Activated CD4-positive, alpha-beta memory T cell treated with anti-CD3 and anti-CD28 coated beads, Interleukin-2, amount 10 ng/mL, durations not matched to agents 7 days and 5 days (primary cell): Measurements from ENCODE around the gene MYL6. TPM values are rescaled to one million over a fixed set of nuclear protein-coding genes. Genes with fewer than 3 reads are reported as not detected.

Experiments used
- CTCF ChIA-PET: fragments of 350-600 bp; sonication (Branson Sonifier 250); formaldehyde crosslinking; loops from one replicate; lab custom pipeline; 2021; ENCODE audit warnings: antibody characterized with exemption, inconsistent platforms; lab: Charles Lee
- POLR2A ChIA-PET: fragments of 350-600 bp; sonication (Branson Sonifier 250); formaldehyde crosslinking; loops from one replicate; lab custom pipeline; 2021; ENCODE audit warnings: antibody characterized with exemption; lab: Charles Lee
- DNase-seq: peaks from one replicate; pipeline ENCODE4 v3.0.0-alpha.2; 2020
- H3K27ac Mint-ChIP-seq: one replicate; pipeline ENCODE4 v1.8.0; 2021; ENCODE audit warnings: mild to moderate bottlenecking, mixed read lengths
- H3K27me3 Mint-ChIP-seq: one replicate; pipeline ENCODE4 v1.8.0; 2021; ENCODE audit warnings: mixed read lengths
- H3K36me3 Mint-ChIP-seq: one replicate; pipeline ENCODE4 v1.8.0; 2021; ENCODE audit warnings: low read depth, mixed read lengths
- H3K4me1 Mint-ChIP-seq: one replicate; pipeline ENCODE4 v1.8.0; 2021; ENCODE audit warnings: mixed read lengths
- H3K4me3 Mint-ChIP-seq: one replicate; pipeline ENCODE4 v1.8.0; 2021; ENCODE audit warnings: mild to moderate bottlenecking, mixed read lengths
- H3K9me3 Mint-ChIP-seq: one replicate; pipeline ENCODE4 v1.8.0; 2021; ENCODE audit warnings: mixed read lengths
- total RNA-seq, 2 experiments: library from RNA; stranded (reverse); gene quantifications; one replicate each; pipeline ENCODE4 v1.2.3, GENCODE V29; 2021

The MYL6 gene
- total RNA-seq, 2 experiments from 2014 or later = 1,594 to 1,602 TPM

- no peak for DNase-seq
- H3K4me1 Mint-ChIP-seq = peaks cover 47% of the 10 kb centered on the region
- H3K27me3 Mint-ChIP-seq = no peaks in the 10 kb centered on the region
- H3K36me3 Mint-ChIP-seq = peaks cover 36% of the 10 kb centered on the region
- H3K27ac Mint-ChIP-seq = no peak overlapping the region
- no peak overlapping the region for H3K4me3 Mint-ChIP-seq
- no peaks in the 10 kb centered on the region for H3K9me3 Mint-ChIP-seq
- ChIA-PET POLR2A (interaction anchor here (1.1 to 6.3 kb wide), 7 partner anchors 15 to 329 kb away, joined by 3 to 226 read pairs (median 39); partner anchors contain the start of genes MYL6, PA2G4, RNF41 and SMARCC2), CTCF (interaction anchor here (0.6 to 15.1 kb wide), 13 partner anchors 7 to 372 kb away, joined by 3 to 271 read pairs (median 18); partner anchors contain the start of genes ERBB3, ESYT1, MYL6 and PA2G4)
Observed at GRCh38 chr12:56120158-56120846, 37.9 kb upstream of the MYL6 start.

- Mint-ChIP-seq H3K36me3 (peaks cover 36% of the 10 kb centered on the region), H3K27ac (no peak overlapping the region), H3K4me1 (peaks cover 52% of the 10 kb centered on the region), H3K4me3 (no peak overlapping the region), H3K27me3 (no peaks in the 10 kb centered on the region), H3K9me3 (no peaks in the 10 kb centered on the region)
- no peak for DNase-seq
- ChIA-PET CTCF (interaction anchor here (4.4 to 15.1 kb wide), 2 partner anchors 67 to 101 kb away, joined by 44 to 271 read pairs; partner anchors contain the start of genes RNF41 and SMARCC2), POLR2A (no interaction called here)
Observed at GRCh38 chr12:56121204-56121870, 36.8 kb upstream of the MYL6 start.

GRCh38 chr12:56122637-56123036 is 35.5 kb upstream of the MYL6 start:
- no peak for DNase-seq
- Mint-ChIP-seq H3K4me1 (peaks cover 62% of the 10 kb centered on the region), H3K4me3 (no peak overlapping the region), H3K27me3 (no peaks in the 10 kb centered on the region), H3K9me3 (no peaks in the 10 kb centered on the region), H3K36me3 (peaks cover 23% of the 10 kb centered on the region), H3K27ac (no peak overlapping the region)
- CTCF ChIA-PET = interaction anchor here (0.7 to 15.1 kb wide), 7 partner anchors 12 to 116 kb away, joined by 3 to 271 read pairs (median 5); partner anchors contain the start of genes MYL6, MYL6B, RNF41 and SMARCC2
- POLR2A ChIA-PET = interaction anchor here (1.1 to 8.9 kb wide), 2 partner anchors 29 to 66 kb away, joined by 3 to 114 read pairs; partner anchors contain the start of gene SMARCC2

- ChIA-PET CTCF (interaction anchor here (1.2 to 15.1 kb wide), 9 partner anchors 28 to 134 kb away, joined by 3 to 271 read pairs (median 7); partner anchors contain the start of genes ANKRD52, MYL6, MYL6B and RNF41), POLR2A (interaction anchor here (0.7 to 11.6 kb wide), 7 partner anchors 7 to 98 kb away, joined by 3 to 178 read pairs (median 12); partner anchors contain the start of genes MYL6, MYL6B, PA2G4 and RNF41)
- DNase-seq = no peak
- no peak overlapping the region for H3K4me3 Mint-ChIP-seq
- peaks cover 53% of the 10 kb centered on the region for H3K4me1 Mint-ChIP-seq
- H3K9me3 Mint-ChIP-seq = no peaks in the 10 kb centered on the region
- no peaks in the 10 kb centered on the region for H3K27me3 Mint-ChIP-seq
- peaks cover 28% of the 10 kb centered on the region for H3K36me3 Mint-ChIP-seq
- peak overlapping the region; percentile 50 for H3K27ac Mint-ChIP-seq
Observed at GRCh38 chr12:56124133-56124532, 34.0 kb upstream of the MYL6 start.

GRCh38 chr12:56126732-56127239 is 31.4 kb upstream of the MYL6 start:
- peaks cover 5% of the 10 kb centered on the region for H3K9me3 Mint-ChIP-seq
- H3K36me3 Mint-ChIP-seq = peaks cover 41% of the 10 kb centered on the region
- CTCF ChIA-PET = interaction anchor here (1.0 to 15.1 kb wide), 11 partner anchors 9 to 389 kb away, joined by 3 to 271 read pairs (median 7); partner anchors contain the start of genes MYL6, MYL6B, PA2G4 and RPL41
- H3K4me1 Mint-ChIP-seq = peaks cover 69% of the 10 kb centered on the region
- peak overlapping the region; percentile 97 for H3K4me3 Mint-ChIP-seq
- DNase-seq = no peak
- H3K27ac Mint-ChIP-seq = peak overlapping the region; percentile 94
- H3K27me3 Mint-ChIP-seq = no peaks in the 10 kb centered on the region
- POLR2A ChIA-PET = interaction anchor here (1.6 to 11.6 kb wide), 8 partner anchors 10 to 96 kb away, joined by 4 to 178 read pairs (median 42); partner anchors contain the start of genes MYL6, MYL6B, PA2G4 and RPL41

GRCh38 chr12:56127485-56127887 is 30.7 kb upstream of the MYL6 start:
- Mint-ChIP-seq H3K27ac (peak overlapping the region; percentile 94), H3K36me3 (peaks cover 48% of the 10 kb centered on the region), H3K27me3 (no peaks in the 10 kb centered on the region), H3K9me3 (peaks cover 5% of the 10 kb centered on the region), H3K4me3 (peak overlapping the region; percentile 97), H3K4me1 (peaks cover 74% of the 10 kb centered on the region)
- POLR2A ChIA-PET = interaction anchor here (0.7 to 11.6 kb wide), 21 partner anchors 11 to 341 kb away, joined by 3 to 178 read pairs (median 6); partner anchors contain the start of genes ANKRD52, IL23A, MYL6 and MYL6B
- CTCF ChIA-PET = interaction anchor here (0.6 to 15.1 kb wide), 21 partner anchors 10 to 546 kb away, joined by 3 to 271 read pairs (median 4); partner anchors contain the start of genes ANKRD52, MYL6, MYL6B and ORMDL2
- DNase-seq = no peak

GRCh38 chr12:56127888-56128669 is 30.1 kb upstream of the MYL6 start, which contains the start of gene ESYT1:
Gene ESYT1 (plus strand): TSS chr12:56128267. CDS start chr12:56128320, 53 bp downstream.
- no peaks in the 10 kb centered on the region for H3K27me3 Mint-ChIP-seq
- peak; percentile 99 for DNase-seq
- ChIA-PET CTCF (interaction anchor here (0.6 to 15.1 kb wide), 22 partner anchors 11 to 545 kb away, joined by 3 to 271 read pairs (median 4); partner anchors contain the start of genes ANKRD52, MYL6, MYL6B and ORMDL2), POLR2A (interaction anchor here (0.7 to 11.6 kb wide), 25 partner anchors 10 to 340 kb away, joined by 3 to 178 read pairs (median 5); partner anchors contain the start of genes ANKRD52, IL23A, MYL6 and MYL6B)
- H3K36me3 Mint-ChIP-seq = peaks cover 52% of the 10 kb centered on the region
- H3K4me1 Mint-ChIP-seq = peaks cover 75% of the 10 kb centered on the region
- peak within 1 kb of the TSS; percentile 94 for H3K27ac Mint-ChIP-seq
- H3K9me3 Mint-ChIP-seq = peaks cover 5% of the 10 kb centered on the region
- H3K4me3 Mint-ChIP-seq = peak within 1 kb of the TSS; percentile 97

- Mint-ChIP-seq H3K27ac (peak overlapping the region; percentile 94), H3K9me3 (peaks cover 5% of the 10 kb centered on the region), H3K36me3 (peaks cover 58% of the 10 kb centered on the region), H3K27me3 (no peaks in the 10 kb centered on the region), H3K4me1 (peaks cover 78% of the 10 kb centered on the region), H3K4me3 (peak overlapping the region; percentile 97)
- POLR2A ChIA-PET = interaction anchor here (0.9 to 11.6 kb wide), 18 partner anchors 9 to 339 kb away, joined by 3 to 178 read pairs (median 8); partner anchors contain the start of genes ANKRD52, MYL6, MYL6B and PA2G4
- no peak for DNase-seq
- CTCF ChIA-PET = interaction anchor here (1.0 to 15.1 kb wide), 11 partner anchors 11 to 390 kb away, joined by 3 to 271 read pairs (median 6); partner anchors contain the start of genes ANKRD52, MYL6, MYL6B and ORMDL2
Observed at GRCh38 chr12:56128670-56129205, 29.4 kb upstream of the MYL6 start.

GRCh38 chr12:56129206-56129941 is 28.8 kb upstream of the MYL6 start:
- Mint-ChIP-seq H3K36me3 (peaks cover 59% of the 10 kb centered on the region), H3K4me3 (peak overlapping the region; percentile 97), H3K4me1 (peaks cover 78% of the 10 kb centered on the region), H3K9me3 (peaks cover 5% of the 10 kb centered on the region), H3K27me3 (no peaks in the 10 kb centered on the region), H3K27ac (peak overlapping the region; percentile 94)
- POLR2A ChIA-PET = interaction anchor here (1.1 to 11.6 kb wide), 13 partner anchors 9 to 155 kb away, joined by 3 to 178 read pairs (median 21); partner anchors contain the start of genes ANKRD52, MYL6, MYL6B and PA2G4
- peak; percentile 88 for DNase-seq
- CTCF ChIA-PET = interaction anchor here (0.6 to 15.1 kb wide), 10 partner anchors 10 to 129 kb away, joined by 3 to 271 read pairs (median 5); partner anchors contain the start of genes ANKRD52, MYL6, MYL6B and RPL41

- peaks cover 72% of the 10 kb centered on the region for H3K4me1 Mint-ChIP-seq
- peaks cover 61% of the 10 kb centered on the region for H3K36me3 Mint-ChIP-seq
Observed at GRCh38 chr12:56129942-56130495, 28.1 kb upstream of the MYL6 start.

More at GRCh38 chr12:56129942-56130495, 28.1 kb upstream of the MYL6 start:
- ChIA-PET POLR2A (interaction anchor here (1.1 to 11.6 kb wide), 10 partner anchors 8 to 91 kb away, joined by 4 to 178 read pairs (median 42); partner anchors contain the start of genes MYL6, MYL6B, PA2G4 and RNF41), CTCF (interaction anchor here (0.6 to 15.1 kb wide), 7 partner anchors 10 to 64 kb away, joined by 3 to 271 read pairs (median 4); partner anchors contain the start of genes MYL6 and SMARCC2)
- peaks cover 5% of the 10 kb centered on the region for H3K9me3 Mint-ChIP-seq
- DNase-seq = no peak
- peak overlapping the region; percentile 97 for H3K4me3 Mint-ChIP-seq
- no peaks in the 10 kb centered on the region for H3K27me3 Mint-ChIP-seq
- H3K27ac Mint-ChIP-seq = peak overlapping the region; percentile 94
